H1 (cell line): ENCODE data around the gene STT3B. TPM values are rescaled to one million over a fixed set of nuclear protein-coding genes. Genes with fewer than 3 reads are reported as not detected.

Experiments
- CTCF ChIA-PET: fragments of 300-600 bp; sonication (Branson Sonifier 250); formaldehyde crosslinking; loops from one replicate; lab custom pipeline; 2021; ENCODE audit not compliant: partially characterized antibody; lab: Charles Lee
- POLR2A ChIA-PET: fragments of 300-600 bp; sonication (Branson Sonifier 250); formaldehyde crosslinking; loops from one replicate; lab custom pipeline; 2021; ENCODE audit warnings: inconsistent platforms; ENCODE audit not compliant: partially characterized antibody; lab: Charles Lee
- DNase-seq, 2 experiments: peaks; one replicate each; pipeline versions ENCODE4 v3.0.0 to v3.0.0-alpha.2; 2010 to 2022; ENCODE audit warnings: low spot score in 2 of 2, low read depth in 1 of 2, mixed read lengths in 1 of 2
- FAIRE-seq: peaks from 2 replicates; lab custom pipeline; 2011; peaks lifted over from hg19 to GRCh38; lab: Jason Lieb, UNC
- H2AFZ ChIP-seq: 2 replicates; pipeline ENCODE4 v1.8.1; 2012; ENCODE audit warnings: low read length, inconsistent platforms
- H2AK5ac ChIP-seq: 2 replicates; pipeline ENCODE4 v1.6.1; 2013; ENCODE audit warnings: low read depth, low read length
- H2BK120ac ChIP-seq: replicated peaks from 2 replicates; pipeline ENCODE3; 2013; ENCODE audit warnings: low read depth, low read length, inconsistent platforms
- H2BK12ac ChIP-seq: 2 replicates; pipeline ENCODE4 v1.6.1; 2013; ENCODE audit warnings: low read depth, low read length
- H2BK15ac ChIP-seq: 2 replicates; pipeline ENCODE4 v1.6.1; 2013; ENCODE audit warnings: low read length
- H2BK20ac ChIP-seq: 2 replicates; pipeline ENCODE4 v1.6.1; 2013; ENCODE audit warnings: low read length
- H2BK5ac ChIP-seq: 2 replicates; pipeline ENCODE4 v1.6.1; 2013; ENCODE audit warnings: low read depth, low read length
- H3K14ac ChIP-seq: 2 replicates; pipeline ENCODE4 v1.6.1; 2013; ENCODE audit warnings: inconsistent platforms; ENCODE audit not compliant: insufficient read length
- H3K18ac ChIP-seq: 2 replicates; pipeline ENCODE4 v1.6.1; 2013; ENCODE audit warnings: low read length; ENCODE audit errors: extremely low read depth
- H3K23ac ChIP-seq: 2 replicates; pipeline ENCODE4 v1.6.1; 2013; ENCODE audit warnings: inconsistent platforms; ENCODE audit not compliant: insufficient read length
- H3K23me2 ChIP-seq: 2 replicates; pipeline ENCODE4 v1.6.1; 2013; ENCODE audit warnings: low read depth, low read length
- H3K27ac ChIP-seq: 2 replicates; pipeline ENCODE4 v1.6.1; 2011; ENCODE audit warnings: low read depth, low read length, inconsistent platforms
- H3K27me3 ChIP-seq, 4 experiments: replicated peaks in 1 of 4; 1 replicate in 1 of 4; 2 replicates in 3 of 4; pipeline versions ENCODE4 v1.6.1 to v1.8.1; 2011 to 2013; ENCODE audit warnings: low read length in 3 of 4, mild to moderate bottlenecking in 3 of 4, inconsistent platforms in 2 of 4, mixed read lengths in 2 of 4, moderate library complexity in 1 of 4; ENCODE audit not compliant: control insufficient read depth in 3 of 4, insufficient read depth in 3 of 4; ENCODE audit errors: extremely low read depth in 1 of 4
- H3K36me3 ChIP-seq, 4 experiments: 2 replicates each; pipeline versions ENCODE4 v1.6.1 to v1.8.1; 2011 to 2013; ENCODE audit warnings: mild to moderate bottlenecking in 4 of 4, low read length in 3 of 4, moderate library complexity in 2 of 4, control low read depth in 1 of 4, inconsistent platforms in 1 of 4; ENCODE audit not compliant: insufficient read depth in 4 of 4, control insufficient read depth in 2 of 4
- H3K4ac ChIP-seq: replicated peaks from 2 replicates; pipeline ENCODE3; 2013; ENCODE audit warnings: low read length, low read depth, mixed read lengths, inconsistent platforms; ENCODE audit not compliant: insufficient read length
- H3K4me1 ChIP-seq, 4 experiments: replicated peaks in 1 of 4; 1 replicate in 1 of 4; 2 replicates in 3 of 4; pipeline versions ENCODE4 v1.6.1 to v1.8.1; 2011 to 2013; ENCODE audit warnings: low read length in 3 of 4, inconsistent platforms in 2 of 4, mixed read lengths in 1 of 4; ENCODE audit not compliant: insufficient read depth in 4 of 4, control insufficient read depth in 3 of 4
- H3K4me2 ChIP-seq, 2 experiments: 2 replicates each; pipeline versions ENCODE4 v1.6.1 to v1.8.1; 2011 to 2013; ENCODE audit warnings: low read depth in 2 of 2, low read length in 2 of 2, control low read depth in 1 of 2, inconsistent platforms in 1 of 2, mild to moderate bottlenecking in 1 of 2; ENCODE audit not compliant: insufficient read depth in 1 of 2
- H3K4me3 ChIP-seq, 4 experiments: fragments of 200-600, 300-600 bp in 1 of 4; sonication (generic), shearing (Covaris generic), sonication (Bioruptor Twin) in 1 of 4; 2 replicates each; pipeline versions ENCODE4 v1.5.1 to v1.8.1; 2011 to 2016; ENCODE audit warnings: low read length in 4 of 4, low read depth in 3 of 4, control low read depth in 2 of 4, inconsistent platforms in 2 of 4, mild to moderate bottlenecking in 2 of 4, mixed read lengths in 1 of 4, moderate library complexity in 1 of 4; ENCODE audit not compliant: insufficient read depth in 2 of 4; ENCODE audit errors: extremely low read depth in 1 of 4
- H3K56ac ChIP-seq: replicated peaks from 2 replicates; pipeline ENCODE3; 2013; ENCODE audit warnings: low read depth, mild to moderate bottlenecking, mixed read lengths, low read length, inconsistent platforms; ENCODE audit not compliant: insufficient read length
- H3K79me1 ChIP-seq: 2 replicates; pipeline ENCODE4 v1.6.1; 2013; ENCODE audit warnings: low read depth, low read length, control low read depth
- H3K79me2 ChIP-seq, 2 experiments: 2 replicates each; pipeline versions ENCODE4 v1.6.1 to v1.8.1; 2012 to 2013; ENCODE audit warnings: low read length in 2 of 2, mild to moderate bottlenecking in 2 of 2, inconsistent platforms in 1 of 2; ENCODE audit not compliant: insufficient read depth in 2 of 2, control insufficient read depth in 1 of 2
- H3K9ac ChIP-seq, 4 experiments: replicated peaks in 1 of 4; 1 replicate in 1 of 4; 2 replicates in 3 of 4; pipeline versions ENCODE4 v1.6.1 to v1.8.1; 2011 to 2013; ENCODE audit warnings: low read depth in 3 of 4, low read length in 3 of 4, control low read depth in 2 of 4, mild to moderate bottlenecking in 2 of 4, moderate library complexity in 2 of 4, inconsistent platforms in 1 of 4; ENCODE audit errors: extremely low read depth in 1 of 4
- H3K9me3 ChIP-seq, 2 experiments: 2 replicates each; pipeline versions ENCODE4 v1.6.1 to v1.8.1; 2012 to 2013; ENCODE audit warnings: mild to moderate bottlenecking in 2 of 2, moderate library complexity in 2 of 2, control low read depth in 1 of 2, inconsistent platforms in 1 of 2, low read depth in 1 of 2, low read length in 1 of 2, mixed read lengths in 1 of 2; ENCODE audit not compliant: insufficient read depth in 2 of 2
- H4K20me1 ChIP-seq, 2 experiments: replicated peaks in 1 of 2; 2 replicates each; pipeline versions ENCODE3 to v1.8.1; 2011 to 2013; ENCODE audit warnings: inconsistent platforms in 2 of 2, low read length in 2 of 2, mild to moderate bottlenecking in 1 of 2; ENCODE audit not compliant: insufficient read depth in 2 of 2, control insufficient read depth in 1 of 2
- H4K5ac ChIP-seq: 2 replicates; pipeline ENCODE4 v1.6.1; 2013; ENCODE audit warnings: low read length, low read depth, mixed read lengths, inconsistent platforms; ENCODE audit not compliant: insufficient read length
- H4K8ac ChIP-seq: 2 replicates; pipeline ENCODE4 v1.8.0; 2013; ENCODE audit warnings: mild to moderate bottlenecking, moderate library complexity, low read length, inconsistent platforms; ENCODE audit not compliant: insufficient read depth; ENCODE audit errors: extremely low read depth
- H4K91ac ChIP-seq: replicated peaks from 2 replicates; pipeline ENCODE3; 2013; ENCODE audit warnings: low read length, mixed read lengths, inconsistent platforms; ENCODE audit not compliant: insufficient read length
- EP300 ChIP-seq, 2 experiments: IDR thresholded peaks; 1 replicate in 1 of 2; 2 replicates in 1 of 2; pipeline ENCODE4 v1.6.1; 2011 to 2012; ENCODE audit warnings: low read depth in 2 of 2, low read length in 2 of 2, mild to moderate bottlenecking in 2 of 2, borderline replicate concordance in 1 of 2, inconsistent platforms in 1 of 2, moderate library complexity in 1 of 2
- SIN3A ChIP-seq, 2 experiments: IDR thresholded peaks in 1 of 2; conservative IDR thresholded peaks in 1 of 2; 2 replicates each; pipeline ENCODE4 v1.6.1; 2011 to 2012; ENCODE audit warnings: low read length in 2 of 2, improper control_type of control experiment in 1 of 2, low read depth in 1 of 2, mild to moderate bottlenecking in 1 of 2
- SRF ChIP-seq: IDR thresholded peaks from 2 replicates; pipeline ENCODE4 v1.6.1; 2011; ENCODE audit warnings: mild to moderate bottlenecking, low read depth, low read length, moderate library complexity
- TAF1 ChIP-seq: IDR thresholded peaks from 2 replicates; pipeline ENCODE4 v1.6.1; 2011; ENCODE audit warnings: mild to moderate bottlenecking, low read depth, low read length
- YY1 ChIP-seq: IDR thresholded peaks from 2 replicates; pipeline ENCODE4 v1.6.1; 2011; ENCODE audit warnings: low read depth, mild to moderate bottlenecking, low read length
- WGBS, 2 experiments: shearing (Covaris generic) in 1 of 2; methylation state at CpG; one replicate each; pipeline versions ENCODE4 v1.1.6 to v1.1.7; 2013 to 2015; ENCODE audit warnings: low lambda C conversion rate in 2 of 2, mixed read lengths in 2 of 2, inconsistent platforms in 1 of 2, low coverage in 1 of 2, missing lambda C conversion rate in 1 of 2; ENCODE audit not compliant: insufficient replicate concordance in 2 of 2, insufficient coverage in 1 of 2, insufficient read length in 1 of 2; ENCODE audit errors: extremely low coverage in 1 of 2, missing lambda C conversion rate in 1 of 2; 5-methylcytosine and 5-hydroxymethylcytosine counted together
- polyA plus RNA-seq, 7 experiments: library from polyadenylated mRNA; depleted of rRNA in 3 of 7; stranded (reverse) in 5 of 7; unstranded in 2 of 7; fragments of >200 nt in 5 of 7; fragments of 200-250 nt in 2 of 7; gene quantifications; 1 replicate in 5 of 7; 2 replicates in 1 of 7; 4 replicates in 1 of 7; pipeline versions ENCODE4 v1.2.1 to v1.2.3, GENCODE V29; 2011 to 2013; ENCODE audit warnings: missing spikeins in 2 of 7, mixed read lengths in 2 of 7
- total RNA-seq: library from RNA; stranded (reverse); fragmentation: NEBNext Ultra II Directional; extraction: Animal tissue kit (Norgen Biotek cat#: 25700); gene quantifications from 2 replicates; pipeline ENCODE4 v1.2.1, GENCODE V29; 2021

The STT3B gene
- total and polyA plus RNA-seq, 2 of the 8 experiments (the other 6 are each of a cell fraction or from before 2014, with no cell fraction given): 43.5 to 134 TPM

DNA sequence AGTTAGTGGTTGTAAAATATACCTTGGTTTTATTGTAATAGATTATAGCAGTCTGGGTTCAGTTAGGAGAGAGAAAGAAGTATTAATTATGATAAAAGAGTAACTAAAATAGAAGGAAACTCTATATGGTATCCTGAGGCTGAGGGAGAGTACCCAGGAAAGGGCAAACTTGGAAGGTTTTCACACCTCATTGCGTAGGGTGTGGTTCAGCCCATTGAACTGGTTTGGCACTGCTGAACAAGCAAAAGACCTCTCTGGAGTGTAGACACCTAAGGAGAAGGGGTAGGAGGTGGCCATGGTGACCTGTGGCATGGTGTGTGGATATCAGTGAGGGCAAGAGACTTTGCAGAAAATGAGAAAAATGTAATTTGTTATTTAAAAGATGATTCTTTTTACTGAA, 63.5 kb downstream of the STT3B start:
- DNase-seq (no peak), FAIRE-seq (no peak)
- Histone ChIP-seq H3K56ac (no peak overlapping the region), H4K20me1 (peaks cover 2 to 4% of the 10 kb centered on the region in 2 experiments), H3K79me2 (peaks cover 0 to 36% of the 10 kb centered on the region in 2 experiments; a peak in 2 of 4 replicates), H3K4ac (no peak overlapping the region), H4K5ac (no peak overlapping the region), H3K79me1 (peaks cover 8% of the 10 kb centered on the region; the same call in 1 of the 2 replicates), H3K27ac (no peak overlapping the region), H2BK5ac (no peak overlapping the region), H3K23ac (no peak overlapping the region), H4K91ac (no peak overlapping the region), H3K27me3 (no peaks in the 10 kb centered on the region), H3K4me3 (no peak overlapping the region), H3K4me2 (no peak overlapping the region), H3K9me3 (no peaks in the 10 kb centered on the region), H4K8ac (no peak overlapping the region), H2AFZ (no peak overlapping the region), H3K23me2 (no peaks in the 10 kb centered on the region), H3K4me1 (no peaks in the 10 kb centered on the region), H3K18ac (no peak overlapping the region), H2BK12ac (no peak overlapping the region), H2BK20ac (no peak overlapping the region), H2BK15ac (no peak overlapping the region), H3K36me3 (peaks cover 0 to 7% (median under 1%) of the 10 kb centered on the region in 4 experiments; a peak in 2 of 8 replicates), H3K9ac (no peak overlapping the region), H2BK120ac (no peak overlapping the region), H2AK5ac (no peak overlapping the region), H3K14ac (no peak overlapping the region)
- CTCF ChIA-PET: interaction anchor here (1.2 kb wide), 1 partner anchor 15 kb away, joined by 3 read pairs; no protein-coding TSS in a partner anchor
- TF ChIP-seq SRF: no peak
- TF ChIP-seq YY1: no peak
- no peak for TF ChIP-seq SIN3A (conservative IDR thresholded peaks at IDR 0.05 in 1 of 2, IDR thresholded peaks at IDR 0.05 in 1 of 2; ENCODE audit: low read depth in 1 of 2, low read length in 2 of 2)
- TF ChIP-seq EP300 (IDR thresholded peaks at IDR 0.05; ENCODE audit: borderline replicate concordance in 1 of 2, low read depth in 2 of 2, low read length in 2 of 2): no peak
- no peak for TF ChIP-seq TAF1
- POLR2A ChIA-PET: no interaction called here
- 92% methylated on average over 1 of the region's 1 CpG; no CpG with 5 or more reads in 1 of the 2 experiments for WGBS, 2 experiments
